HFFc6 (cell line): ENCODE data around the gene EMC8. TPM values are rescaled to one million over a fixed set of nuclear protein-coding genes. Genes with fewer than 3 reads are reported as not detected.

Source experiments
- DNase-seq: peaks from one replicate; pipeline ENCODE4 v3.0.0-alpha.2; 2018
- H3K27ac Mint-ChIP-seq: 2 replicates; pipeline ENCODE4 v1.8.0; 2020; ENCODE audit warnings: mild to moderate bottlenecking, mixed read lengths
- H3K27me3 Mint-ChIP-seq: 2 replicates; pipeline ENCODE4 v1.8.0; 2021; ENCODE audit warnings: mild to moderate bottlenecking, moderate library complexity, mixed read lengths; ENCODE audit not compliant: insufficient read depth
- H3K36me3 Mint-ChIP-seq: 2 replicates; pipeline ENCODE4 v1.8.0; 2021; ENCODE audit warnings: low read depth, mixed read lengths
- H3K4me1 Mint-ChIP-seq: 2 replicates; pipeline ENCODE4 v1.8.0; 2020; ENCODE audit warnings: low read depth, mixed read lengths
- H3K4me3 Mint-ChIP-seq: 2 replicates; pipeline ENCODE4 v1.8.0; 2020; ENCODE audit warnings: mild to moderate bottlenecking, moderate library complexity, mixed read lengths
- H3K9me3 Mint-ChIP-seq: 2 replicates; pipeline ENCODE4 v1.8.0; 2020; ENCODE audit warnings: mild to moderate bottlenecking, mixed read lengths
- total RNA-seq, 6 experiments: library from RNA; stranded (reverse); fragmentation: NEBNext Ultra II Directional; extraction: Animal tissue kit (Norgen Biotek cat#: 25700); gene quantifications; 2 replicates in 1 of 6; 3 replicates in 5 of 6; pipeline ENCODE4 v1.2.3, GENCODE V29; 2021
- TF ChIP-seq, protein P1 (sequence below): fragments of 200-600 bp; sonication (generic); IDR thresholded peaks from 2 replicates; pipeline ENCODE4 v1.5.0; 2021; ENCODE audit warnings: antibody characterized with exemption, mild to moderate bottlenecking

EMC8 gene
- total RNA-seq, 6 experiments from 2014 or later, result 31.7 to 38.4 (median 36.6) TPM

DNA sequence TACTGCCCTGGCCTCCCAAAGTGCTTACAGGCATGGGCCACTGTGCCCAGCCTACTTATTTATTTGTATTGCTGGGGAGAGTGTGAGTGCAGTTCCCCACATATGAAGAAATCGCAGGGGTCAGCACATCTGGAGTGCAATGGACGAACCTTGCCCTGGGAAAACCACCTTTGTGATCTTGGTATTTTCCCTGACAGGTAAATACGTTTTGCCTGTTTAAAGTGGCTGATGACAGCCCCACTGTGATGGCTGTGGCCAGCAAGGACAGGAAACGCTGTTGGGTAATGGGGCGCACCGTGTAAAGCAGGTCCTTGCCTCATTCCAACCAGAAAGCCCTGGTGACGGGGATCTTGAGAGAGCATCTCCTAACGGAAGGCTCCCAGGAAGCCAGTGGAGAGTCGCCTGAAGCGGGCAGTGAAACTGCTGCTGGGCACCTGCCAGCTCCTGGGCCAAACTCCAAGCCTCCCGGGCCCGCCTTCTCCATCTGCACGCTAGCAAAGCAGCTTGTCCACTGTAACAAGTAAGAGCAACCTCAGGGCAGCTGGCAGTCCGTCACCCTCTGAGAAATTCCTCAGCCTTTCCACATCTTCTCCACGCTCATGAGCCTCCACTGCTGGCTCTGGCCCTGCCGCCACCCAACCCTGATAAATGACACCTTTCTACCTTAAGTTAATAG, 17.5 kb downstream of the EMC8 start:
- Mint-ChIP-seq H3K36me3 (peaks cover 36% of the 10 kb centered on the region; the same call in 1 of the 2 replicates), H3K27ac (no peak overlapping the region), H3K27me3 (no peaks in the 10 kb centered on the region), H3K9me3 (no peaks in the 10 kb centered on the region), H3K4me1 (peaks cover 45% of the 10 kb centered on the region), H3K4me3 (no peak overlapping the region)
- no peak for DNase-seq
- TF ChIP-seq, protein P1, sequence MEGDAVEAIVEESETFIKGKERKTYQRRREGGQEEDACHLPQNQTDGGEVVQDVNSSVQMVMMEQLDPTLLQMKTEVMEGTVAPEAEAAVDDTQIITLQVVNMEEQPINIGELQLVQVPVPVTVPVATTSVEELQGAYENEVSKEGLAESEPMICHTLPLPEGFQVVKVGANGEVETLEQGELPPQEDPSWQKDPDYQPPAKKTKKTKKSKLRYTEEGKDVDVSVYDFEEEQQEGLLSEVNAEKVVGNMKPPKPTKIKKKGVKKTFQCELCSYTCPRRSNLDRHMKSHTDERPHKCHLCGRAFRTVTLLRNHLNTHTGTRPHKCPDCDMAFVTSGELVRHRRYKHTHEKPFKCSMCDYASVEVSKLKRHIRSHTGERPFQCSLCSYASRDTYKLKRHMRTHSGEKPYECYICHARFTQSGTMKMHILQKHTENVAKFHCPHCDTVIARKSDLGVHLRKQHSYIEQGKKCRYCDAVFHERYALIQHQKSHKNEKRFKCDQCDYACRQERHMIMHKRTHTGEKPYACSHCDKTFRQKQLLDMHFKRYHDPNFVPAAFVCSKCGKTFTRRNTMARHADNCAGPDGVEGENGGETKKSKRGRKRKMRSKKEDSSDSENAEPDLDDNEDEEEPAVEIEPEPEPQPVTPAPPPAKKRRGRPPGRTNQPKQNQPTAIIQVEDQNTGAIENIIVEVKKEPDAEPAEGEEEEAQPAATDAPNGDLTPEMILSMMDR, result no peak

DNA sequence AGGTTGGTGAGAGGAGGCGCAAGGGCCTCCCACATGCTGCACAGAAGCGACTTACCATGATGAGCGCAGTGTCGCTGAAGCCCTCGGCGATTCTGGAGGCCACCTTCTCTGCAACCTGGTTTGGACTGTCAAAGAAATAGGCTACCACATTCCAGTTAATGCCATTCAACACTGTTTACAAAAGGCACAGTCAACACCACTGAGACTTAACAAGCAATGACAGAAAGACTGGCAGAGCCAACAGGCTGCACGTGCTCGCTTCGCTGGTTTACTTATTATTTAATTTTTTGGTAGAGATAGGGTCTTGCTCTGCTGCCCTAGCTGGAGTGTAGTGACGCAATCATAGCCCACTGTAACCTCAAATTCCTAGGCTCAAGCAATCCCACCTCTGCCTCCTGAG, 18.2 kb downstream of the EMC8 start:
- no peak for DNase-seq
- Mint-ChIP-seq H3K4me1 (peaks cover 39% of the 10 kb centered on the region), H3K27me3 (no peaks in the 10 kb centered on the region), H3K9me3 (no peaks in the 10 kb centered on the region), H3K4me3 (no peak overlapping the region), H3K36me3 (peaks cover 40% of the 10 kb centered on the region; the same call in 1 of the 2 replicates), H3K27ac (no peak overlapping the region)
- TF ChIP-seq, protein P1, result no peak

DNA sequence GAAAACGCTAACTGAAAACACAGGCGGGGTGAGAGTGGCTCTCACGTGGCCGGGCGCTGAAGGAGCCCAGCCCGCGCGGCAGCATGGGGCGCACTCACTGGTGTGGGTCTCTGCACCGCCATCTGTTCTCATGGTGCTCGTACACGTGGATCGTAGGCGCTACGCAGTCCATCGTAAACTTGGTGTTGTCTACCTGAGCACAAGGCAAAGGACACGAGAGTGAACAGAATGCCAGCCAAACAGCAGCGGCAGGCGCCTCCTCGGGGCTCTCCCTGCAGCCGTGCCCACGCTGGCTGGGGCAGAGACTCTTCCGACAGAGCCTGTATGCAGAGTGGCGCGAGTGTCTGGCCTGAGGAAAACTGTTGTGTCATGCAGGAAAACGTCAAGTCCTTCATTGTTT, 19.1 kb downstream of the EMC8 start:
- Mint-ChIP-seq H3K27ac (no peak overlapping the region), H3K4me1 (peaks cover 31% of the 10 kb centered on the region), H3K9me3 (no peaks in the 10 kb centered on the region), H3K36me3 (peaks cover 33% of the 10 kb centered on the region; the same call in 1 of the 2 replicates), H3K4me3 (no peak overlapping the region), H3K27me3 (peaks cover under 1% of the 10 kb centered on the region; the same call in 1 of the 2 replicates)
- no peak for DNase-seq
- TF ChIP-seq, protein P1, result no peak

DNA sequence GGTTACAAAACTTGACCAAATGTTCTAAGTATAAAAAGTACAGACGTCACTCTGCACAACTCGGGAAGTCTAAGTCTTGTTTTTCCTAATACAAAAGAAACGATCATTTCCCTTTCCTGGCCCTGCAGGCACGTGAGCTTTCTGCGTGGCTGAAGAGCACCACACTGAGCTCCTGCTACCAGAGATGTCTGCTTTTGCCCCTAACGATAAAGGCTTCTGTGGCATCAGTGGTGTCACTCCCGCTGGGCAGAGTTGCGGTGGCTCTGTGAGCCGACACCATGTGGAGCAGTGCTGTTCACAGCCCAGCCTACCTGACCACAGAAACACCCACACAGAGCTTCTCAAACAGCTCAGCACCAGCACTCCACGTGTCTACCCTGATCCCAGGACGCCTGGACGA, 20.5 kb downstream of the EMC8 start:
- peaks cover 31% of the 10 kb centered on the region for H3K4me1 Mint-ChIP-seq
- H3K27me3 Mint-ChIP-seq, result peaks cover 1% of the 10 kb centered on the region; the same call in 1 of the 2 replicates
- no peak overlapping the region for H3K27ac Mint-ChIP-seq
- H3K36me3 Mint-ChIP-seq, result peaks cover 33% of the 10 kb centered on the region; the same call in 1 of the 2 replicates
- no peak overlapping the region for H3K4me3 Mint-ChIP-seq
- H3K9me3 Mint-ChIP-seq, result no peaks in the 10 kb centered on the region
- no peak for DNase-seq
- TF ChIP-seq, protein P1, result no peak

DNA sequence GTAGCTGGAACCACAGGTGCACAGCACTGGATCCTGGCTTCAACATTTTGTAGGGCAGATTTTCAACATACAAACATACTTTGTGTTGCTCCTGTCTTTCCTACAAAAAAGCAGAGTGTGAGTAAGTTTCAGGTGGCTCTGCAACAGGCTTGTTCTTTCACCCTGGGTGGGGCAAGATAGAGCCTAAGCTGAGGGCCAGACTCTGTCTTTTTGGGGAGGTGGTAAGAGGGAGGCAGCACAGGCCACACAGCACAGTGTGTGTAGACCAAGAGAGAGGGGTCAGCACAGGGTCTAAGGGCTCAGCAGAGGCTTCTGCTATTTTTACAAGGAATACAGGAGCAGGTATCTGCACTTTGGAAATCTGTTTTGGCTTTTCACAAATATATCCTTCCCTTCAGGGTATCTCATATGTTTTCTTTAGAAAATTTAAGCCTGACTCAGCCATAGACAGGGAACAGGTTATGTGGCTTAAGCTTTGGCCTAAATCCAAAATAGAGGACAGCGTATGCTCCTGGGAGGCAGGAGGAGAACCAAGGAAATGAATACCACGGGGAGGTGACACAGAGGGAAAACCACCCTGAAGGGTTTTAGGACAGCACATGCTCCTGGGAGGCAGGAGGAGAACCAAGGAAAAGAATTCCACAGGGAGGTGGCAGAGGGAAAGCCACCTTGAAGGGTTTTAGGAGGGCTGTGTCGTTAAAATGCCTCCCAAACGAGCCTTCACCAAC, 21.6 kb downstream of the EMC8 start:
- H3K9me3 Mint-ChIP-seq, result no peaks in the 10 kb centered on the region
- peak overlapping the region; percentile 70 for H3K27ac Mint-ChIP-seq
- TF ChIP-seq, protein P1, result no peak
- peak; percentile 79 for DNase-seq
- H3K27me3 Mint-ChIP-seq, result peaks cover 1% of the 10 kb centered on the region; the same call in 1 of the 2 replicates
- peaks cover 33% of the 10 kb centered on the region; the same call in 1 of the 2 replicates for H3K36me3 Mint-ChIP-seq
- H3K4me1 Mint-ChIP-seq, result peaks cover 29% of the 10 kb centered on the region
- no peak overlapping the region for H3K4me3 Mint-ChIP-seq
